GM18870 (cell line): ENCODE data around the gene POFUT2.
"Not testable (repeated sequence)": the region's sequence is repeated elsewhere in the genome, so short reads cannot be mapped to it uniquely, and the experiment has no call there.

Source experiments
- ATAC-seq: cut with Tn5 transposase; IDR thresholded peaks from one replicate; pipeline ENCODE4 v1.9.1; 2021; ENCODE audit warnings: moderate library complexity; ENCODE audit not compliant: unreplicated experiment

The POFUT2 gene

DNA sequence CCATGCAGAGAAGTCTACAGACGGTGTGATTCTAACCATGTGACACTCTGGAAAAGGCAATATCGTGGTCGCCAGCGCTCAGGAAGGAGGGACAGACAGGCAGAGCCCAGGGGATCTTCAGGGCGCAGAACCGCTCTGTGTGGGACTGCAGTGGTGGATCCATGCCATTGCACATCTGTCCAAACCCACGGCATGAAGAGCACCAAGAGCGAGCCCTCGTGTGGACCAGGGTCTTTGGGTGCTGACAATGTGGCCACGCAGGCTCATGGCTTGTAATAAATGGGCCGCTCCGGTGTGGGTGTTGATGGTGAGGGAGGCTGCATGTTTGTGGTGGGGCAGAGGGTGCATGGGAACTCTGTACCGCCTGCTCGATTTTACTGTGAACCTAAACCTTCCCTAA, 25.3 kb upstream of the POFUT2 start:
- no peak for ATAC-seq

DNA sequence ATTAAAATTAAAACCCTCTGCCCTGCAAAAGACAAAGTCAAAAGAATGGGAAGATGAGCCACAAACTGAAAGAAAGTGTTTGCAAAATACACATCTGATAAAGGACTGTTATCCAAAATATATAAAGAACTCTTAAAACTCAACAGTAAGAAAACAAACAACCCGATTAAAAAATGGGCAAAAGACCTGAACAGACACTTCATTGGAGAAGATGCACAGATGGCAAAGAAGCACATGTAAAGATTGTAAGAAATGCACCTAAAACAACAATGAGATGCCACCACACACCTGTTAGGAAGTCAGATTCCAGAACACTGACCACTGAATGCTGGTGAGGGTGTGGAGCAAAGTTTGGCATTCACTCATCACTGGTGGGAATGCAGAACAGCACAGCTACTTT, 24.6 kb upstream of the POFUT2 start:
- ATAC-seq, result no peak

DNA sequence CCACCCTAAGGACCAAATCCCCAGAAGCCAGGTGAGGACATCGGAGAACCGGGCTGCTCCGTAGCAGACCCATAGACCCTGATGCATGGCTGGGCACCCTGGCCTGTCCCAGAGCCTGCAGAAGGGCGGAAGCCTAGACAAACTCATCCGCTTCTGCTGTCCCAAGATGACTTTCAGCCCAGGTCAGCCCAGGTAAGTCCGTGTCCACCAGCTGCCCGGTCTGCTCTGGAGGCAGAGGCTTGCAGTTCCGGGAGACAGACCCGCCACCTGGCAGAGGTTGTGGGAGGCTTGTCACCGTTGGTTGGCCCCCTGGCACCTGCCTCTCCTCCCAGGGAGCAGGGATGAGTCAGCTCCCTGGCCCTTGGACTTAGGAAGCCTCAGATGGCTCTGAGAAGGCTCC, 22.8 kb upstream of the POFUT2 start:
- no peak for ATAC-seq

DNA sequence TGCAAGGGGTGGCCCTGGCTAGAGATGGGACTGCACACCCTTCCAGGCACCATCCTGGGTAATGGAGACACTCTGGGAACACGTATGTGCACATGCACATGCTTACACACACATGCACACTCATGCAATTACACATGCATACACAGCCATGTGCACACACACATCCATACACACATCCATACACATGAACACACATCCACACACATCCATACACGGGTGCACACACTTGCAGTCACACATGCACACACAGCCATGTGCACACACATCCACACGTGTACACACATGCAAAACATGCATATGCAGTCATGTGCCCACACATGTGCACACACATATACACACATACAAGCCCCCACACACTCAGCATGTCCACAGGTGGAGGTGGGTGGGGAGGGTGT, 22.3 kb upstream of the POFUT2 start:
- ATAC-seq, result no peak

DNA sequence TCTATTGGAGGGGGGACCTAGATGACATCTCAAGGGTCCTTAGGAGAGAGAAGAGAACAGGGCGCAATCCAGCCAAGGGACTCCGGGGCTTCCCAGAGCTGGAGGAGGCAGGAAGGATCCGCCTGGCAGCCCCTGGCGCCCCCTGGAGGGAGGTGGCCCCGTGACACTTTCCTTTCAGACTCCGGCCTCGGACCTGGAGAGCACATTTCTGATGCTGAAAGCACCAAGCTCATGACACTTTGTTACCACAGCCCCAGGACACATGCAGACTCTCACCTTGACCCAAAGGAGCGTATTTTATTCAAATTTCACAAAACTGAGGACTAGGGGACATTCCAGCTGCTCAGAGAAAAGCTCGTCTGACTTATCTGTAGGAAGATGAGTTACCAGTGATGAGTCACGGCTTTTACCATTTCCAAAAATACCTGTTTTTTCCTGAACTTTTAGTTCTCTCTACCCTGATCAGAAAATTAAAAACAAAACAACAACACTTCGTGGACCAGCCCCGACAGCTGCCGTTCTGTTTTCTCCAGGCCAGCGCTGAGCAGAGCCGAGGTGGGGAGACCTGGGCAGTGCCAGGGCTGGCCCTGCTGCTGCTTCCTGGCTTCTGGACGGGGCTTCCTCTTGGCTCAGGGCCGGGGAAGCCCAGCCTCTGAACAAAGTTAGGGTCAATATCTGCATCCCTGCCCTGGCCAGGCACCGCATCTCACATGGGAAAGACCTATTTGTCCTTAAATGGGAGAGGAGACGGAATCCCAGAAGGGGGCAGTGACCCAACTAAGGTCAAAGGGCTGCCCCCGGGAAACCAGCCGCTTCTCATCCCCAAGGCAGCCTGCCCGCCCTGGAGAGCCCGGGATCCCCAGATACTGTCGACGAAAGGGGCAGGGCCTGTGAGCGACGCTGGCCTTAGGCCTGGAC, 21.6 kb upstream of the POFUT2 start:
- ATAC-seq, result no peak

DNA sequence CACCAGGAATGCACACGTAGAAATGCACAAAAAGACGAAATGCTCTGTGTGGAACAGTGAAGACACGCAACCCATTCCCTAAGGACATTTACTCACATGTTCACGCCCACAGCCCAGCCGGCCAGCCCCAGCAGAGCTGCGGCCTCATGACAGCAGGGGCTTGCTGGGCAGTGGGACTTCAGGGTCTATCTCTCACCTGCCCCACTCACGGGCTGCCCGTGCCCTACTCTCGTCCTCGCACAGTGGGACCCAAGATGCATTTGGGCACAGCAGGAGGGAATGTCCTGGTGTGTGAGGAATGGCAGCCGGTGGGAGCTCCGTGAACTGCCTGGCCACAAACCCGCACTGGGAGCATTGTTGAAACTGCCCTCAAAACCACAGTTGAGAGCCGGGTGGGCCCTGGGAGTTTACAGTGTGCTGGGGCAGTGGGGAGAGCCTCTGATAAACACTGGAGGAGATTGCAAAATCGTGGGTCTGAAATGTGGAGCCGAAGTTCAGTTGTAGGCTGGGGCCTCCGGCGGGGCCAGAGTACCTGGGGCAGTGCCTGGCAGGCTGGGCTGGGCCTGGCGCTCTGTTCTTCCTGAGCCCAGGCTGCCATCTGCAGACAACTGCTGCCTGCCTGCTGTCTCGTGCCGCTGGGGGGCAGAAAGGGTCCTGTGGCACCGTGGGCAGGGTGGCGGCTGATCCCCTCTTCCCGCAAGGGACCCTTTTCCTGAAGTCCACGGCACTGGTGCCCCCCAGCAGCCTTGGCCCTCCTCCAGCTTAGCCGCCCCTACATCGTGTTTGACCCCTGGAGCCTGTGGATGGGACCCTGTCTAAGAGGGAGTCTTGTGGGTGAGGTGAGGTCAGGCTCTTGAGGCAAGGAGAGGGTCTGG, 20.7 kb upstream of the POFUT2 start:
- no peak for ATAC-seq

DNA sequence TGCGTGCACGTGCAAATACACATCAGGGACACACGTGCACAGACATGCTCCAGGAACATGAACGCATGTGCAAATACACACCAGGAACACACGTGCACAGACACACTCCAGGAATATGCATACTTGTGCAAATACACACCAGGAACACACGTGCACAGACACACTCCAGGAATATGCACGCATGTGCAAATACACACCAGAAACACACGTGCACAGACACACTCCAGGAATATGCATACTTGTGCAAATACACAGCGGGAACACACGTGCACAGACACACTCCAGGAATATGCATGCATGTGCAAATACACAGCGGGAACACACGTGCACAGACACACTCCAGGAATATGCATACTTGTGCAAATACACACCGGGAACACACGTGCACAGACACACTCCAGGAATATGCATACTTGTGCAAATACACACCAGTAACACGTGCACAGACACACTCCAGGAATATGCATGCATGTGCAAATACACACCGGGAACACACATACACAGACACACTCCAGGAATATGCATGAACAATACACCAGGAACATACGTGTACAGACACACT, 20.0 kb upstream of the POFUT2 start:
- ATAC-seq, result not testable (repeated sequence)

DNA sequence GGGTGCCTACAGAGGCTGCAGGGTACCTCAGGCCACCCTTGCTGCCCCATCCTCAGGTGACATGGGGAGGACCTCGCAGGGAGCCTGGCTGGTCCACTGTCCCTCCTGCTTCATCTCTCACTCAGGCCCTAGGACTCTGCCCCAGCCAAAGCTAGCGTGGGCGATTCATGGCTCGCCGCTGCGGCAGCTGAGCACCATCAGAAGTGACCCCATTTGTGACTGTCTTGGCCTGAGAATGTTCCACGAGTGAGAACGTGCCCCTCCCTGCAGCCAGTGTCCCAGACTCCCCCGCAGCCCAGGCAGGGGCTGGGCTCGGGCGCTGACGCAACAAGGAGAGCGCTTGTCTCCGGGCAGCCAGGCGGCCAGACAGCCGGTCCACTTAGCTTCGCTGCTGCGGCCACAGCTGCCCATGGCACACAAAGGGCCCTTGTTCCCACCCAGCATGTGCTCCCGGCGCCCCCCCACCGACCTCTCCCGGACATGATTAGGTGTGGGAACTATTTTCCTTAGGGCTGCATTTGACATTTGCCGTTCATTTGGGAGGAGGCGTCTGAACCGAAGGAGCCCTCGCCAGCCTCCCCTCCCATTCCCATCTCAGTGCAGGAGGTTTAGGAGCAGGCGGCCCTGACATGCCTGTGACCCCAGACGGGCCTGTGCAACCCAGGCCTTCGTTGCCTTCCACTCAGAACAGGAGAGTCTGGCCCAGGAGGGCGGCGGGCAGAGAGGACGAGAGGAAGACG, 19.3 kb upstream of the POFUT2 start:
- no peak for ATAC-seq

- ATAC-seq, result no peak
Measured at GRCh38 chr21:45306453-45306831, 18.7 kb upstream of the POFUT2 start.

- no peak for ATAC-seq
Measured at GRCh38 chr21:45305836-45306235, 18.1 kb upstream of the POFUT2 start.

DNA sequence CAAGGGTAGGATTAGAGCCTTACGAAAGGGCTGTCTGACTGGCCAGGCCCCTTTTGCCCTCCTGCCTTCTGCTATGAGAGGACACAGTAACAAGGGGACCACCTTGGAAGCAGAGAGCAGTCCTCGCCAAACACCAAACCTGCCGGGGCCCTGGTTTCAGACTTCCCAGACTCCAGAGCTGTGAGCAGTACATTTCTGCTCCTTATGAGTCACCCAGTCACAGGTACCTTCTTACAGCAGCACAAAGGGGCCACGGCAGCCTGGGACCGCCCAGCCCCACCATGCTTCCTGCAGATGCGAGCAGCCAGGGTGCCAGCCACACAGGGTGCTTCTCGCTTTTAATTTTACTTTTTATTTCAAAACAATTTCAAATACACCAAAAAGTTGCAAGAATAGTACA, 17.2 kb upstream of the POFUT2 start:
- ATAC-seq, result no peak

- ATAC-seq, result no peak
Measured at GRCh38 chr21:45304476-45304830, 16.8 kb upstream of the POFUT2 start.

- no peak for ATAC-seq
Measured at GRCh38 chr21:45303751-45304475, 16.2 kb upstream of the POFUT2 start.

DNA sequence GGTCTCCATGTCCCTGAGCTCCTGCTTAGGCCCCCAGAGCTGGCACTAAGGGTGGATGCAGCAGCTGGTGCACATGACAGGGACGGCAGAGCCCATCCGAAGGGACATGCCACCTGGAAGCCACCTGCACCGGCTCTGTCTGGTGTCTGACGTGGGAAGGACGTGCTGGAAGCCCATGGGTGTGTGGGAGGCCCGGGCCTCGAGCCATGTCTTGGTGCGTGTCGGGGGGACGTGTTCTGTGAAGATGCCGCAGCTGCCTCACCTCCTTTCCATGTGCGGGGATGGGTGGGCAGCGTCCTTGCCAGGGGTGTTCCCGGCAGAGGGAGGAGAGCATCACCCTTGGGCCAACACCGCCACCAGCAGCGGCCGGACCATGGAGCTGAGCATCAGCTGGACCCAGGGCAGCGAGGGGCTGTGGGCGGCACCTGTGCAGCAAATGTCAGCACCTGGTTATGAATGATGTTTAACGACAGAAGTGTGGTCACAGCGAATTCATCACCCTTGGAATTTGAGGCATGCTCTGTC, 15.5 kb upstream of the POFUT2 start:
- ATAC-seq, result no peak

- ATAC-seq, result no peak
Measured at GRCh38 chr21:45302082-45303061, 14.7 kb upstream of the POFUT2 start.

DNA sequence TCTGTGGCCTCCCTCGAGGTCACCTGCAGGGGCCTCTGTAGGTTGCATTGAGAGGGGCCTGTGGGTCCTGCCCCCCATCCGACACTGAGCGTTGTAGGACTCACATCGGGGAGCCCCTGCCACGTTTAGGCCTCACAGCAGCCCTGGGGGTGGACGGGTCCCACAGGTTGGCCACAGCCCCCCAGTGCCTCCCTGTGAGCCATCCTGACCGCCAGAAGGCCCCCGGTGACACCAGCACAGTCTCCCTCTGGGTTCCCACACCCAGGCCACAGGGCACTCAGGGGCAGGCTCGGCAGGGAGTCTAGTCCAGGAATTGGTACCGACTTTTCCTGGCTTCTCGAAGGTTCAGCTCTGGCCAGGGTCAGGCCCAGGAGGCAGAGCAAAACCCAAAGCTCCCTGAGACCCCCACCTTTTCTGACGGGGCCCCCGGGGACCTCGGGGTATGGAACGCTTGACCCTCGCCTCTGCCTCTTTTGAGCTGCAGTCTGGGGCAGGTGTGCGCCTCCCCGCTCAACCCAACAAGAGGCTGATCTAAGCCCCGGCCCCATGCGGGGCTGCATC, 13.9 kb upstream of the POFUT2 start:
- no peak for ATAC-seq

DNA sequence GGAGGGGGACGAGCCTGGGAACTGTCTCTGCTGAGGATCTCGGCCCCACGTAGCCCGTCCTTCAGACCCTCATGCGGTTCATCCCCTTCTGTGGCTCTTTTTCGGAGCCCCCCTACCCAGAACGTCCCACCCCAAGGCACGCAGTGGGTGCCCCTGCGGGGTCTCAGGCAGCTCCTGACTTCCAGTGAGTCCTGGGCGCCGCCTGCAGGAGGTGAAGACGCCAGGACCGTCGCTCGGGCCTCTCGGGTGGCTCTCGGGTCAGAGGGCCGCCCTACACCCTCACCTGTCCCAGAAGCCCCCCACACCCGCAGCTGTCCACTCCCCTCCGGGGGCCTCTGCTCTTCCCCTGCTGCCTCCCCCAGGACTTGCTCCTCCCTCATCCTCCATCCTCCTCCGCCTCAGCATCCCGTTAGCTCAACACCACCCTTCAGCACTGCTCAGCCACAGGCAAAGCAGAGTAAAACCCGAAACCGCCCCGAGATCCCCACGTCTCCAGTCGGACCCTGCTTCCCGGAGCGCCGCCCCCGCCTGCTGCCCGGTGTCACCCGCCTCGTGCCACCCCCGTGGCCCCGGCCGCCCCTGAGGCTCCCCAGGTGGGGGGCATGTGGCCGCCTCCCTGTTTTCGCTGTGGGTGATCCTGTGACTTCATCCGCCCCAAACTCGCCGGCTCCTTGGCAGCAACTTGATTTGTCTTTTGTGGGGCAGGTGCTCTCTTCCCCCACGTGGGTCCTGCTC, 13.3 kb upstream of the POFUT2 start:
- ATAC-seq, result no peak
